Activated T-helper 1 cell treated with Interleukin-2 at 50 U/mL for 16 hours (primary cell): ENCODE measurements around the gene UIMC1.

Source experiments
- DNase-seq: peaks from one replicate; pipeline ENCODE4 v3.0.0-alpha.2; 2020; ENCODE audit warnings: low read depth

Gene UIMC1

GRCh38 chr5:176952531-176953193, 53.9 kb downstream of the UIMC1 start:
- DNase-seq, result no peak

GRCh38 chr5:176948458-176948857, 58.1 kb downstream of the UIMC1 start:
- no peak for DNase-seq

GRCh38 chr5:176947847-176948246, 58.7 kb downstream of the UIMC1 start:
- DNase-seq, result no peak

DNA sequence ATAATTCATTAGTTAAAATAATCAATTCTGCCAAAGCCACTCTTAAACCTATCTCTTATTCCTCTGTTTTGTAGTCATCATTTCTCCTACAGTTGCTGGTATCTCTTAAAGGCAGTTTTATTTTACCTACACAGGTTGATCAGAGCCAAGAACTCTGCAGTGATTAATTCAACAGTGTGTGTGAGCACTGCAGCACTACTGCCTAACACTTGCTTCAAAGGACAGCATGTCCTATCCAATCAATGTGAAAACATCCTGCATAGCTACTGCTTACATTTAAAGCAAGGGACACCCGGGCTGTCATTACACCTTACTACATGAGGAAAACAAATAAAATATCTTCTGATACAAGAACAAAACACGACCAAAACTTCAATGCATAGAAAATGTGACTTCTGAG, 62.3 kb downstream of the UIMC1 start:
- no peak for DNase-seq

GRCh38 chr5:176943816-176944215, 62.8 kb downstream of the UIMC1 start:
- DNase-seq, result no peak

DNA sequence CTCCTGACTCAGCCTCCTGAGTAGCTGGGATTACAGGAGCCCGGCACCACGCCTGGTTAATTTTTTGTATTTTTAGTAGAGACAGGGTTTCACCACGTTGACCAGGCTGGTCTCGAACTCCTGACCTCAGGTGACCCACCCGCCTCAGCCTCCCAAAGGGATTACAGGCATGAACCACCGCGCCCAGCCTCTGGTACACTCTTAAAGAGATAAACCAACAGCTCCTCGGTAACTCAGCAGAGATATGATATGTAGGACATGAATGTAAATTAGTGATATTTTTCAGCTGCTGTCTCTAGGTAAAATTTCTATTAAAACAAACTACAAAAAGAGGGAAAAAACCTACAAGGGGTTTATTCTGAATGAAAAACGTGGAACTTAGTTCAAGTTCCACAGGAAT, 64.6 kb downstream of the UIMC1 start:
- DNase-seq, result no peak

DNA sequence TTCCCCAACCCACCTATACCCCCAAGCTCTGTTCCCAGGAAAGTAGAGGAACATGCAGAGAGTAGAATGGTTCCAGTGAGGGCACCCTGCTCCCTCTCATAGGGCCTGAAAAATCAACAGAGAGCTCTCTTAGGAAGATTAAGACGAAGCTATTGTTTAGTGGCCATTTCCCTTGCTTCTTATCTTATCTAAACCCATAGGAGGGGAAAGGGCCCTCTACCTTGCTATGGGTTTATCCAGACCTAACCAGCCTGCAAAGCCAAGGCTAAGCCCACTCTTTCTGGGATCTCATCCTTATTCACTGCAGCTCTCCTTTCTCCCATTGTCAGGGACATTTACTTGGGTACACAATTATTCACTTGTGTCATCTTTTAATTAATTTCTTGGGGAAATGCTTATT, 68.1 kb downstream of the UIMC1 start:
- DNase-seq, result no peak

- DNase-seq, result no peak
Measured at GRCh38 chr5:176935017-176935416, 71.6 kb downstream of the UIMC1 start.

DNA sequence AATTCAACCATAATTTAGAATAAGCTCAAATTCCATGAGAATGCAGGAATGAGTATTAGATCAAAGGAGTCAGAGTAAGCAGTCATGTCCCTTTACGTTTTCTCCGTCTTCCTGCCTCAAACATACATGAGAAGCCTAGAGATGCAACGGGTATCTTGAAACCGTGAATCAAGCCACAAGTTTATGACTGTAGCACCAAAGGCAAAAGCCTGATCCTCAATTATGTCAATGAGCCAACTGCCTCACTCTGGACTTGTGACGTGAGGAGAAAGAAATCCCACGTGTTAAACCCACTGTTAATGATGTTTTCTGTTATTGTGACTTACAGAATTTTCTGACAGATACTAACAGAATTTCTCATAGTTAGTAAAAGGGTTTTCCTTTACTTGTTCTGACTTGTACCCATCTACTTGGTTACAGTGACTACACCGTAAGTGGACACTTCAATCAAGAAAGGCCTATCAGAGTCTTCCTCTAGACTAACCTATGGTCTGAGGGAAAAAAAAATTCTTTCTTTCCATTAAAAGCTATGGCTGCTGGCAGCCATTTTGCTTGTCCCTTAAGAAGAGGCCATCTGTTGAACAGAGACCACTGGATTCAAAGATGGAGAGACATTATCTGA, 72.2 kb downstream of the UIMC1 start:
- no peak for DNase-seq

GRCh38 chr5:176929654-176930053, 76.9 kb downstream of the UIMC1 start:
- DNase-seq, result no peak

DNA sequence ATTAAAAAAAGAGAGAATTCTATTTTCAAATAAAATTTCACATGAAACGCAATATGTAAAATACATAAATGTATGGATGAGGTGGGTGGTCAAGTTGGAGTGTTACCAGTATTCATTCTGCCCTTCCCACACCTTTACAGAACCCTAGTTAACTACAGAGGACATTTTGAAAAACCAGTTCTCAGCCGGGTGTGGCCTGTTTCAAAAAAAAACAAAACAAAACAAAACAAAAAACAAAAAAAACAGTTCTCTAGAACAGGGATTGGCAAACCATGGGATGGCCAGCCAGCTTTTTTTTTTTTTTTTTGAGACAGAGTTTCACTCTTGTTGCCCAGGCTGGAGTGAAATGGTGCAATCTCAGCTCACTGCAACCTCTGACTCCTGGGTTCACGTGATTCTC, 79.0 kb downstream of the UIMC1 start:
- no peak for DNase-seq

- DNase-seq, result no peak
Measured at GRCh38 chr5:176922817-176923216, 83.8 kb downstream of the UIMC1 start.

GRCh38 chr5:176921714-176922113, 84.9 kb downstream of the UIMC1 start:
- no peak for DNase-seq

- DNase-seq, result no peak
Measured at GRCh38 chr5:176918613-176919012, 88.0 kb downstream of the UIMC1 start.

GRCh38 chr5:176916337-176916736, 90.2 kb downstream of the UIMC1 start:
- no peak for DNase-seq

DNA sequence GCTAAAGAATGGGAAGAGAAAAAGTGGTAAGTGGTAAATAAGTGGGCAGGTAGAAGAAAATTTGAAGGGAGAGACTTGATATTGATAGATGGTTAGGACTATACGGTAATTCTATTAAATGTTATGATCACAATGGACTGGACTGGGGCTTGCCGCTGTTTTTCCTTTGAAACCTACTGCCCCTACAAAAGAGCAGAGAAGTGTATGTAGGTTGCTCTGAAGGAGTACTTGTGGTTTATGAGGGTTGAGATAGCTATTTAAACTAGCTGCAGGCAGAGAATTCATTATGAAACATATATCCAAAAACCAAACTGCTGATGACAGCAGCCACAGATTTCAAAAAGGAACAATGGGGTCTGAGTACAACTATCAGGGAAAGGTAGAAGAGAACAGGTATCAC, 90.7 kb downstream of the UIMC1 start:
- DNase-seq, result no peak

DNA sequence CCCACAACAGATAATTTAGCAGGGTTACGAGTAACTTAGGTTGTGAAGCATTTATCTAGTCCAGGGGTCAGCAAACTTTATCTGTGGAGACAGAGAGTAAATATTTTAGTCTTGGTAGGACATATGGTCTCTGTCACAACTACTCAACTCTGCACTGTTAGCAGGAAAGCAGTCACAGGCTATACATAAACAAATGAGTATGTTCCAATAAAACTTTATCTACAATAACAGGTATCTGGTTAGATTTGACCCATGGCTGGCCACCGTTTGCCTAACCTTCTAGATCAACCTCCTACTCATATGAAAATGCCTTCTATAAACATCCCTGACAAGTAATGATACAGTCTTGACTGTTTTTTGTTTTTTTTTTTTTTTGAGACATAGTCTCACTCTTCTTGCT, 94.5 kb downstream of the UIMC1 start:
- no peak for DNase-seq

DNA sequence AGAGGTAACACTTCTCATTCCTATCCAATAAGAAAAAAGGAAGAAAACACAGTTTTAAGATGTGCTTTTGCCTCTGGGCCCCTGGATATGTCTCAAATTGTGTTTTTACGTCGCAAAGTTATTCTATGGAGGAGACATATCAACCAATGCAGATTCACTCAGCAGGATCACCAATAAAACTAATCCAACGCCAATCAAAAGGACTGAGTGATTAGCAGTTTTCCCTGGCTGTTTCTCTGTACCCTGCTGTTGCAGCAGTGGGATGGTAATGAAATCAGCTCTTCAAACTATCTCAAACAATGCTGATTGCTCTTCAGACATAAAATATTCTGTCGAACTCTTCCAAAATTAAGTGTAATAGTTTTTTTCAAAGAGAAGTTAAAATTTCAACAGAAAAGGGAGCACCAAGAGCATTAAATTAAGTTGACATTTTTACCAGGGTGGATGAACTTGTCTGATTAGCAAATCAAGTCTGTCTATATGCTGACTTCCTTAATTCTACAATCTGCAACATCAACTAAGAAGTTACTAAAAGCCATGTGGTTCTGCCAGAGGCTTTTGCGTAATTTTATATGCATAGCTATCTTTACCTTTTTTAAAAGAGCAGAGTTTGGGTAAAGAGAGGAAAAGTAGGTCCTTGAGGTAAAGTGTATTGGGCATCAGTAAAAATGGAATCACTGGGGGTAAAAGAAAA, 97.8 kb downstream of the UIMC1 start:
- DNase-seq, result no peak

DNA sequence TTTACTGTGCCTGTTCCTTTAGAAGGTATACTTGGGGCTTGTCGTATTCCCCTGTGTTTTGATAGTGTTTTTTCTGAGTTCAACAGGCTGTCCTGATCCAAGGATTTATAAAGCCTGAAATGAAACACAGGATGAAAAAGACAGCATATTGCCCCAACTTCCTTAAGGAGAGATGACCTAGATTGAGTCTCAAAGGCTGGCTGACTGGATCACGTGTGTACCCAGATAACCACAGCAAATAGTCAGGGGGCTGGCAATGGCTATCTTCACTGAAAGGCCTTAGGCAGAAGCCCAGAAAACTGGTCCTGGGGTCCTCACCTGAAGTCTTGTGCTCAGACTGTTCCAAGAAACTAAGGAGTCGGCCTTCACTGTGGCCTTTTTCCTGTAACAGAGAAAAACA, 99.8 kb downstream of the UIMC1 start:
- no peak for DNase-seq

GRCh38 chr5:176906126-176906525, 100.5 kb downstream of the UIMC1 start:
- DNase-seq, result no peak

GRCh38 chr5:176904276-176904675, 102.3 kb downstream of the UIMC1 start:
- no peak for DNase-seq

DNA sequence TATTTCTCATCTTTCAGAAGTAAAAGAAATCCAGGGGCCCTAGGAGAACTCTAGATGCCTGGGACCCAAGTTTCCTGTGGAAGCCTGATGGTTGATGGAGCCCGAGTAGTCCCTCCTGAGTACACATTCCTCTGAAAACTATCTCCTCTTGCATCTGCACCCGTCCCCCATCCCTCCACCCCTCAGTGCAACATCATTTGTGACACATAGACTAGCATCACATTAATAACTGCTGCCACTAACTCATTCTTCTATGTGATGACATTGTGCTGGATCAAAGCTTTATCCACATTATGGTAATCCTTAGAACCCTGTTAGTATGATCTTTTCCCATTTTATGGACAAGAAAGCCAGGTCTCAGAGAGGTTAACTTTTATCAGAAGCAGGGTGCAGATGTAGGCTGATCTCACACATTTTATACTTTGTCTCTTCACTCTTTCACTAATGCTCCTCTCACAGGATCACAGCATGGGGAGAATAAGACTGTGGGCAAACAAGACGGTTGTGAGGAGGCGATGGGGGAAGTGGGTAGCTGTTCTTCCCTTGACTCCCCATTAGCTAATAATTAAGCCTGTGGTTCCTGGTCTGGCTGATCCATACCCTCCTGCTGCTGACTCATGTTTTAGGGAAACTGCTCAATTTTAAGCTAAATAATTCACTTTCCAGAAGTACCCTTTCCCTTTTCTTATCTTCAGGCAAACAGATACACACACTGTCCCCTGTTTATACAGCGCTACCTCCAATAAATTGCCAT, 103.5 kb downstream of the UIMC1 start:
- DNase-seq, result no peak
